G401 (cell line): Measurements from ENCODE around the gene CACNA1C. TPM values are rescaled to one million over a fixed set of nuclear protein-coding genes. Genes with fewer than 3 reads are reported as not detected.

Experiments used
- DNase-seq: peaks from one replicate; pipeline ENCODE4 v3.0.0-alpha.2; 2015; ENCODE audit warnings: low spot score
- in situ Hi-C: cut with HindIII; loops from 2 replicates; pipeline ENCODE4 v1.10.0; 2016; ENCODE audit warnings: low sequenced_read_pairs, mixed read lengths
- total RNA-seq: library from RNA; depleted of rRNA; stranded (reverse); fragments of >200 nt; shearing (Covaris generic); gene quantifications from 2 replicates; pipeline ENCODE4 v1.2.3, GENCODE V29; 2014; rRNA removed

CACNA1C gene
- 1.7 and 2.8 TPM in 2 replicates for total RNA-seq

GRCh38 chr12:2052826-2053678 is at the start of gene CACNA1C:
Gene CACNA1C, plus strand, starts transcription at chr12:2052987. Its CDS starts 576 bp downstream, at chr12:2053563.
- DNase-seq, result peak; percentile 64
- in situ Hi-C loops, result no loop called here

- in situ Hi-C loops, result no loop called here
- peak; percentile 60 for DNase-seq
Measured at GRCh38 chr12:2003676-2004112, 49.1 kb upstream of the CACNA1C start.

GRCh38 chr12:2004113-2004929 is 48.5 kb upstream of the CACNA1C start, which contains the start of gene DCP1B:
Gene DCP1B, minus strand, starts transcription at chr12:2004457. Its CDS starts 26 bp downstream, at chr12:2004431.
- in situ Hi-C loops, result no loop called here

DNA sequence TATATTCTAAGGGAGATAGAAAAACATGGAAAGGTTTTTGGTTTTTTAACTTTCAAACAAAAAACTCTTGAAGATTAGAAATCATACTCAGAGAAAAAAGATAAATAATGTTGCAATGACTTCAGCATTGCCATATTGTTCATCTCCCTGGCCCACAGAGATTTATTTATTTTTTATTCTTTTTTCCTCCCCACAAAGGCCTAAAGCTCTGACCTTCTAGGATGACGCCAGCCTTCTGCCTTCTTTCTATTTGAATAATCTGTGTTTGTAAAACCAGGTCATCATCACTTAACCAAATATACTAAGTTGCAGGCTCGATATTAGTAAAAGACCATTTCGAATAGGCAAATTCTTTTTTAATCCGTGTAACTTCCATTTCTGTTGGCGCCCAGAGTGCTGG is 44.1 kb upstream of the CACNA1C start:
- in situ Hi-C loops, result no loop called here
- DNase-seq, result no peak

More at GRCh38 chr12:2004113-2004929, 48.5 kb upstream of the CACNA1C start, which contains the start of gene DCP1B:
- DNase-seq, result peak; percentile 97

GRCh38 chr12:2009623-2010022 is 43.2 kb upstream of the CACNA1C start:
- in situ Hi-C loops, result no loop called here
- no peak for DNase-seq

GRCh38 chr12:2011643-2012607 is 40.9 kb upstream of the CACNA1C start:
- in situ Hi-C loops, result no loop called here
- no peak for DNase-seq

GRCh38 chr12:2013086-2013485 is 39.7 kb upstream of the CACNA1C start:
- no peak for DNase-seq
- in situ Hi-C loops, result no loop called here

DNA sequence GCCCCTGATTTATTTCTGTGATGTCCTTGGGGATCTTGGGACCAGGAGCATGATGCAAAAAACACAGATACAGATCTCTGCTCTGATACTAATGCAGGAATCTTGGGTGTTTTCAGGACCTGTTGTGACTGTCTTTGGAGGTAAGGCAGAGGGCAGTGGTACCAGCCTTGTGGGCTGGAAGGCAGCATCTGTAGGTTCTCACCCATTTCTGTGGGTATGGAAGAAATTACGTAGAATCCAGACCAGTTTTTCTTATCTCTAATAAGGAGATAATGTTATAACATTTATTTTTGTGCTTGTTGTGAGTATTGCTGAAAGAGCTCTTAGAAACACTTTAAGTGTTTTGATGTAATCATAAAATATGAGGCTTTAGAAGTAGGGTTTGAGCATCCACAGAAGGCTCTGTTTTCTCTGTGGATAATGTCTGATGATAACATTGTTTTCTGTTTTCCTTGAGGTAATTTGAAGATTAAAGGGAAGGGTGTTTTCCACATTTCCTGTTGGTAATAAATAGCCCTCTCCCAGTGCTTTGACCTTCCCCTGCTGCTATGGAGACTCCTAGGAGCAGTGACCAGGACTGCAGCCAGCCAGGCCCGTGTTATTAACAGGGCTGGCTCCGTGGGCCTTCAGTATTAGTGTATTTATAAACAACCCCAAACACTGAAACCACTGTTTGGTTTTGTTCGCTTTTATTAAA is 39.1 kb upstream of the CACNA1C start:
- peak; percentile 19 for DNase-seq

GRCh38 chr12:2014231-2014630 is 38.6 kb upstream of the CACNA1C start:
- in situ Hi-C loops, result no loop called here
- no peak for DNase-seq

More for the DNA sequence above, 39.1 kb upstream of the CACNA1C start:
- in situ Hi-C loops, result no loop called here

GRCh38 chr12:2016862-2017545 is 35.8 kb upstream of the CACNA1C start:
- in situ Hi-C loops, result no loop called here
- DNase-seq, result no peak

- peak; percentile 64 for DNase-seq
- in situ Hi-C loops, result no loop called here
Measured at GRCh38 chr12:2017546-2018337, 35.0 kb upstream of the CACNA1C start.

DNA sequence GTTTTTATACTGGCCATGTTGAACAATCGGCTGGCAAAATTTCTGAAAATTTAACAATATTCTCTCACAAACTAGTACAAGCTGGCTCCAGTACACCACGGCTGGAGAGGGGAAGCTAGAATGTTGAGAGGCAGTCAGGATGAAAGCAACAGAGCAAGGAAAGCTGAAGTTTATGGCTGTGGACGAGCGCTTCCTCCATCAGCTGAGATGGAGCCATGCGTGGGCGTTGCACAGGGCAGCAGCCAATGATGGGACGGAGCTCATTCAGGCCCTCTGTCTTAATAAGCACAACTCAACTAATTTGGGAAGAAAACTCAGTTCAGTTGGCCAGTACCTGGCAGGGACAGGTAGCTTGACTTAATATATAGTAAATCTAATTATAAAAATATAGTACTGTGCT is 34.4 kb upstream of the CACNA1C start:
- in situ Hi-C loops, result no loop called here

GRCh38 chr12:2019126-2019525 is 33.7 kb upstream of the CACNA1C start:
- in situ Hi-C loops, result no loop called here
- DNase-seq, result no peak

More for the DNA sequence above, 34.4 kb upstream of the CACNA1C start:
- no peak for DNase-seq

DNA sequence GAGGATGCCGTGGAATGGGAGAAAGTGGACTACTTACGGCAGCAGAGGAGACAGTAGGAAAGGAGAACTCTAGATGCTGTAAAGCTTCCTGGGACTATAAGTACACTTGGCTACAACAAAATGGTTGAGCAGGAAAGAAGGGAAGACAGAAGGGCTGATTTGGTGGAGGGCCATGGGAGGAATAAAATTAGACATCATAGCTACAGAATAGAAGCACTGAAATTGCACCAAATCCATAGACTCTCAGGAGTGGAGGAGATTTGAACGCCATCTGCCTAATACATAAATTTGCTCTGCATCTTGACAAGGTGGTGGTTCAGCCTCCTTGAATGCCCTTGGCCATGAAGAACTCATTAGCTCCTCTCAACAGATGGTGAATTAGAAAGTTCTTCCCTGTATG is 32.3 kb upstream of the CACNA1C start:
- in situ Hi-C loops, result no loop called here
- DNase-seq, result no peak

GRCh38 chr12:2023365-2023764 is 29.4 kb upstream of the CACNA1C start:
- no peak for DNase-seq
- in situ Hi-C loops, result no loop called here

DNA sequence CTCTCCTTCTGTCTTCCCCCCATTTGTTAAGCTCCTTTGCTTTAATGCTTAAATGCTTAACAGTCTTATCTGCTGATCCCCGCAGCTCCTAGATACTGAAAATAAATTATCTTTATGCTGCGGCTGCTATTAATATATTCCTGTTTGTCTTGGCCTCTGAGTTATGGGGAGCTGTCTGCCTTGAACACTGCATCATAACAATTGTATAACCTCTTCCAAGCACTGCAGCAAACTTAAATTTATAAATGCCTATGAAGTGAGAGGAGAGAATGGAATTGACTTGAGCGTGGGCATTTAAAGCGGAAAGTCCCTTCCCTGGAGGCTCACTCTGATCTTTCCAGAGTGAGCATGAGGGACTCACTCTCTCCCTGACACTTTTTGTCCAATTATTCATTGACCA is 25.4 kb upstream of the CACNA1C start:
- in situ Hi-C loops, result no loop called here
- no peak for DNase-seq

DNA sequence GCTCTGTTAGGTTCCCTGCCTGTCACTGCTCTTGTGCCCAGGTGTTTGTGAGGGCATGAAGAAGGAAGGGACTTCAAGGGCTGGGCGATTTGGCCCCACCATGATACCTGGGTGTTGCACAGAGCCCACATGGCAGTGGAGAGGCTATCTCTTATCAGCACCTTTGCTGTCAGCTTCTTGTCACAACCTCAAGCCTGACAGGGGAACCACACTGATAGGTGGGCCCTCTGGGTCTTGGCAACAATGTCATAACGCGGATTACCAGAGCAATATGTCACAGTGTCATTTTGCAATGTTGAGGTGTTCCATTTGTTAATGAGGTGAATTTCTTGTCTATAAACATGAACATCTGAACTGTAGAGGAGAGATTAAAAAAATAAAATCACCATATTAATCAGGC is 22.9 kb upstream of the CACNA1C start:
- no peak for DNase-seq
- in situ Hi-C loops, result no loop called here
